ENCODE results near the gene ICA1. TPM values are rescaled to one million over a fixed set of nuclear protein-coding genes. Genes with fewer than 3 reads are reported as not detected.

ICA1 gene
- total and polyA plus RNA-seq, 8 donors, result 34.8 to 74.4 (median 50.4) TPM

GRCh38 chr7:8147760-8148463, 114.1 kb downstream of the ICA1 start:
- no peak for ATAC-seq
- TF ChIP-seq, protein P1, sequence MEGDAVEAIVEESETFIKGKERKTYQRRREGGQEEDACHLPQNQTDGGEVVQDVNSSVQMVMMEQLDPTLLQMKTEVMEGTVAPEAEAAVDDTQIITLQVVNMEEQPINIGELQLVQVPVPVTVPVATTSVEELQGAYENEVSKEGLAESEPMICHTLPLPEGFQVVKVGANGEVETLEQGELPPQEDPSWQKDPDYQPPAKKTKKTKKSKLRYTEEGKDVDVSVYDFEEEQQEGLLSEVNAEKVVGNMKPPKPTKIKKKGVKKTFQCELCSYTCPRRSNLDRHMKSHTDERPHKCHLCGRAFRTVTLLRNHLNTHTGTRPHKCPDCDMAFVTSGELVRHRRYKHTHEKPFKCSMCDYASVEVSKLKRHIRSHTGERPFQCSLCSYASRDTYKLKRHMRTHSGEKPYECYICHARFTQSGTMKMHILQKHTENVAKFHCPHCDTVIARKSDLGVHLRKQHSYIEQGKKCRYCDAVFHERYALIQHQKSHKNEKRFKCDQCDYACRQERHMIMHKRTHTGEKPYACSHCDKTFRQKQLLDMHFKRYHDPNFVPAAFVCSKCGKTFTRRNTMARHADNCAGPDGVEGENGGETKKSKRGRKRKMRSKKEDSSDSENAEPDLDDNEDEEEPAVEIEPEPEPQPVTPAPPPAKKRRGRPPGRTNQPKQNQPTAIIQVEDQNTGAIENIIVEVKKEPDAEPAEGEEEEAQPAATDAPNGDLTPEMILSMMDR (IDR thresholded peaks at IDR 0.05), result no peak
- no peak overlapping the region for H3K4me3 ChIP-seq
- 90 to 91% methylated on average over 11 of the region's 11 CpGs for WGBS, 2 donors
- no peak for DNase-seq
- no peaks in the 10 kb centered on the region for H3K9me3 ChIP-seq
- no peaks in the 10 kb centered on the region for H3K4me1 ChIP-seq
- H3K27ac ChIP-seq, result no peak overlapping the region
- no peak for FAIRE-seq
- no peaks in the 10 kb centered on the region for H3K27me3 ChIP-seq
- intact Hi-C loops (cut with DNase I), result no loop called here
- peaks cover 0 to 7% (median 0%) of the 10 kb centered on the region in 3 donors for H3K36me3 ChIP-seq

- FAIRE-seq (no peak), ATAC-seq (no peak), DNase-seq (no peak)
- Histone ChIP-seq H3K27ac (no peak overlapping the region), H3K4me3 (no peak overlapping the region), H3K27me3 (no peaks in the 10 kb centered on the region), H3K9me3 (no peaks in the 10 kb centered on the region), H3K4me1 (no peaks in the 10 kb centered on the region), H3K36me3 (peaks cover 0 to 15% (median 0%) of the 10 kb centered on the region in 3 donors)
- 68 to 69% methylated on average over 8 of the region's 8 CpGs for WGBS, 2 donors
- intact Hi-C loops (cut with DNase I), result no loop called here
- TF ChIP-seq, protein P1 (IDR thresholded peaks at IDR 0.05), result no peak
Measured at GRCh38 chr7:8146788-8147413, 115.1 kb downstream of the ICA1 start.

- H3K27me3 ChIP-seq, result no peaks in the 10 kb centered on the region
- H3K27ac ChIP-seq, result no peak overlapping the region
- TF ChIP-seq, protein P1 (IDR thresholded peaks at IDR 0.05), result no peak
- WGBS, 2 donors, result 64 to 83% methylated on average over 12 of the region's 12 CpGs
- intact Hi-C loops (cut with DNase I), result no loop called here
- FAIRE-seq (no peak), DNase-seq (no peak), ATAC-seq (no peak)
- H3K4me3 ChIP-seq, result no peak overlapping the region
- no peaks in the 10 kb centered on the region for H3K9me3 ChIP-seq
- H3K36me3 ChIP-seq, result peaks cover 0 to 17% (median 0%) of the 10 kb centered on the region in 3 donors
- no peaks in the 10 kb centered on the region for H3K4me1 ChIP-seq
Measured at GRCh38 chr7:8146106-8146787, 115.7 kb downstream of the ICA1 start.

- ATAC-seq (no peak), FAIRE-seq (no peak), DNase-seq (no peak)
- Histone ChIP-seq H3K27ac (no peak overlapping the region), H3K9me3 (no peaks in the 10 kb centered on the region), H3K27me3 (no peaks in the 10 kb centered on the region), H3K36me3 (peaks cover 0 to 17% (median 0%) of the 10 kb centered on the region in 3 donors), H3K4me1 (no peaks in the 10 kb centered on the region), H3K4me3 (no peak overlapping the region)
- TF ChIP-seq, protein P1 (IDR thresholded peaks at IDR 0.05), result no peak
- WGBS, 2 donors, result 75 to 78% methylated on average over 4 of the region's 4 CpGs
- intact Hi-C loops (cut with DNase I), result no loop called here
Measured at GRCh38 chr7:8144856-8145255, 117.1 kb downstream of the ICA1 start.
